A673 (cell line): ENCODE data around the gene NF1.

Source experiments
- EZH2 ChIP-seq: fragments of 200-600 bp; sonication (generic); IDR thresholded peaks from 2 replicates; pipeline ENCODE4 v1.6.1; 2017; ENCODE audit warnings: borderline replicate concordance, low read depth, mild to moderate bottlenecking, mixed read lengths, antibody characterized with exemption, low read length; ENCODE audit not compliant: poor library complexity, severe bottlenecking
- TF ChIP-seq, protein P1 (sequence below): fragments of 300-800, 200-600 bp; sonication (generic); conservative IDR thresholded peaks from 2 replicates; pipeline ENCODE4 v1.5.1; 2017; ENCODE audit warnings: low read depth, mild to moderate bottlenecking, antibody characterized with exemption, low read length, moderate library complexity, mixed read lengths

DNA sequence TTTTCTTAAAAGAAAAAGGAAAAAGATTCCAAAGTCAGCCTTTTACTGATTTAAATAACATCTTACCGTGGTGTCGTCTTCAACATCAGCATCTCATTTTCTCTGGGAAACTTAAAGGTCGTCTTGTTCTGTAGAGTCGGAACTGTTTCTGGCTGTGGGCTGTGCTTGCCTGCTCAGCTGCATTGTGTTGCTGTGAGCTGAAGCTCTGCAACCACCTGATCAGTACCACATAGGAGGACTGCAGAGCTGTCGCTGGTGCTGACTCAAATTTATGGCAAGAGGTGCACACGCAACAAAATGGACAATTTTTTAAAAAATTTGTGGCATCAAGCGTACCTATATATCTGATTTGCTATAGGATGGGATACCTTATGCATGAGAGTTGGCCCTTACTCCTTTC, 202.3 kb downstream of the NF1 start, which contains the start of gene OMG:
- TF ChIP-seq, protein P1, sequence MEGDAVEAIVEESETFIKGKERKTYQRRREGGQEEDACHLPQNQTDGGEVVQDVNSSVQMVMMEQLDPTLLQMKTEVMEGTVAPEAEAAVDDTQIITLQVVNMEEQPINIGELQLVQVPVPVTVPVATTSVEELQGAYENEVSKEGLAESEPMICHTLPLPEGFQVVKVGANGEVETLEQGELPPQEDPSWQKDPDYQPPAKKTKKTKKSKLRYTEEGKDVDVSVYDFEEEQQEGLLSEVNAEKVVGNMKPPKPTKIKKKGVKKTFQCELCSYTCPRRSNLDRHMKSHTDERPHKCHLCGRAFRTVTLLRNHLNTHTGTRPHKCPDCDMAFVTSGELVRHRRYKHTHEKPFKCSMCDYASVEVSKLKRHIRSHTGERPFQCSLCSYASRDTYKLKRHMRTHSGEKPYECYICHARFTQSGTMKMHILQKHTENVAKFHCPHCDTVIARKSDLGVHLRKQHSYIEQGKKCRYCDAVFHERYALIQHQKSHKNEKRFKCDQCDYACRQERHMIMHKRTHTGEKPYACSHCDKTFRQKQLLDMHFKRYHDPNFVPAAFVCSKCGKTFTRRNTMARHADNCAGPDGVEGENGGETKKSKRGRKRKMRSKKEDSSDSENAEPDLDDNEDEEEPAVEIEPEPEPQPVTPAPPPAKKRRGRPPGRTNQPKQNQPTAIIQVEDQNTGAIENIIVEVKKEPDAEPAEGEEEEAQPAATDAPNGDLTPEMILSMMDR: no peak
- no peak for TF ChIP-seq EZH2
